GM19395 (cell line): Measurements from ENCODE around the gene SYNGR4.

ENCODE experiments used
- ATAC-seq: cut with Tn5 transposase; IDR thresholded peaks from one replicate; pipeline ENCODE4 v1.9.1; 2021; ENCODE audit warnings: mild to moderate bottlenecking, moderate library complexity; ENCODE audit not compliant: unreplicated experiment

The SYNGR4 gene

DNA sequence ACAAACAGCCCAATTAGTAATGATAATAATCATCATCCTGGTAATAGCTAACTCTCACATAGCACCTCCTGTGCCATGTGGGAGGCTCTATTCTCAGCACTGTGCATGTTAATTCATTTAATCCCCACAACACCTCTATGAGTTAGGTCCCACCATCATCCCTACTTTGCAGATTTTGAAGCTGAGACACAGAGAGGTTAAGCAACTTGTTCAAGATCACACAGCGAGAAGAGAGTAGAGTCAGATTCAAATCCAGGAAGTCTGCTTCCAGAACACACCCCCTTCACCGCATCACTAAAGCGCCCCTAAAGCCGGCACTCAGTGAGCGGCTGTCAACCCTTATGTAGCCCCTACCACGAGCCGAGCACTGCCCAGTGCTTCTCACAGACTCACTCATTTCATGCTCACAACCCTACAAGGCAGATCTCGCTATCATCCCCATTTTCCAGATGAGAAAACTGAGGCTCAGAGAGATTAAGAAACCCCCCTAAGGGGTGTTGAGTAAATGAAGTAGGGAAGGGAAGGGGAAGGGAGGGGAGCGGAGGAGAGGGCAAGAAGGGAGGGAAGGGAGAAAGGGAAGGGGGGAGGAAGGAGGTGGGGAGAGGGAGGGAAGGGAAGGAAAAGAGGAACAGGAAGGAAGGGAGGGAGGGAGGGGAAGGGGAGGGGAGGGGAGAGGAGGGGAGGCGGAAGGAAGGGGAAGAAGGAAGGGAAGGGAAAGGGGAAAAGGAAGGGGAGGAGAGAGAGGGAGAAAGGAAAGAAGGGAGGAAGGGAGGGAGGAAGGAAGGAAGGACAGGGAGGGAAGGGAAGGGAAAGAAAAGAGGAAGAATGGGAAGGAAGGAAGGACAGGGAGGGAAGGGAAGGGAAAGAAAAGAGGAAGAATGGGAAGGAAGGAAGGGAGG is 22.4 kb upstream of the SYNGR4 start:
- no peak for ATAC-seq

DNA sequence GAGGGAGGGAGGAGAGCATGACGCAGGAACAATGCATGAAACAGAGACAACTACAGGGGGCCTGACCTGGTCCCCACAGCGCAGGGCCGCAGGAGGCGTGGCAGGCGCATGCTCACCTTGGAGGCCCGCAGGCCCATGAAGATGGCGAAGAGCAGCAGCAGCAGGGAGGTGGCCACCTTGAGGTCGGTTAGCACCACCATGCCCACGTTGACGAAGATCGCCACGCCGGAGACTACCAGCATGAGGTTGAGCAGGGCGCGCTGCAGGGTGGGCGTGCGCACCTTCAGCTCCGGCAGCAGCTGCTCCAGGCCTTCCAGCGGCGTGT is 21.8 kb upstream of the SYNGR4 start:
- ATAC-seq, result no peak

DNA sequence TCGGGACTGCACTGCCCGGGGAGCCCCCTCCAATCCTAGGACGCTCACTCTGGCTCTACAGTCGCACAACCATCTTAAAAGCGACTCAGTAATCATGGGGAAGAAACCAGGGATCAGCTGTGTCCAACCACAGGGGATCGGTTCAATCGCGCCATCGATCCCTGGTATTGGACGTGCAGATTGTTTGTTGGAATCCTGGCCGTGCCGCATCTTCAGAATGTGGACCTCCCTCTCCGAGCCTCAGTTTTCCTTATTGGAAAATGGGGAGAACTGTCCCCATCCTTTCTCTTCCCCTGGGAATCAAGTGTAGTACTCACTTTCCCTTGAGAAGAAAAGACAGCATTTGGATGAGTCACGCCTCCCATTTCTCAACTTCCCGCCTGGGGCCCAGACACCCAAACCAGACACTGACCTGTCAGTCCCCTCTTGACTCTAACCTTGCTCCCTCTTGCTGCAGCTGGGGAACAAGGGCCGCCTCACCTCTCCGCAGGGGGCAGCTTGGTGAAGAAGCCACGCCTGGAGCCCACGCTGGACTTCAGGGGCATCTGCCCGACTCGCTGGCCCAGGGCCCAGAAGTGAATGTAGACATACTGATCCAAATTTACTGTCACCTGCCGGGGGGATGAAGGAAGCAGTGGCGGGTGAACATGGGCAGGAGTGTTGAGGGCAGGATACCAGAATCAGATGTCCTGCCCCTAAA is 21.2 kb upstream of the SYNGR4 start:
- no peak for ATAC-seq

DNA sequence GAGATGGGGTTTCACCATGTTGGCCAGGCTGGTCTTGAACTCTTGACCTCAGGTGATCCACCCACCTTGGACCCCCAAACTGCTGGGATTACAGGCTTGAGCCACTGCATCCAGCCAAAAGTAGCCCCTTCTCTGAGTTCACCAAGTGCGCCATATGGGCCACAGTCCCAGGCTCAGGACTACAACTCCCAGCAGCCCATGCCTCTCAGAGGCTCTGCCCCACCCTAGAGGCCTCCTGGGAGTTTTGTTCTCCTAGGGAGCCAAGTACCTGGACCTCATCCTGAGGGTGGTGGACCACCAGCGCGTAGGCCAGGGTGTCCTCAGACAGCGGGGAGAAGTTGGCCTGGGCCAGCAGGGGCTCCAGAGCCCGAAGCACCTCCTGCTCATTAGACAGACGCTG is 19.3 kb upstream of the SYNGR4 start:
- ATAC-seq, result no peak

DNA sequence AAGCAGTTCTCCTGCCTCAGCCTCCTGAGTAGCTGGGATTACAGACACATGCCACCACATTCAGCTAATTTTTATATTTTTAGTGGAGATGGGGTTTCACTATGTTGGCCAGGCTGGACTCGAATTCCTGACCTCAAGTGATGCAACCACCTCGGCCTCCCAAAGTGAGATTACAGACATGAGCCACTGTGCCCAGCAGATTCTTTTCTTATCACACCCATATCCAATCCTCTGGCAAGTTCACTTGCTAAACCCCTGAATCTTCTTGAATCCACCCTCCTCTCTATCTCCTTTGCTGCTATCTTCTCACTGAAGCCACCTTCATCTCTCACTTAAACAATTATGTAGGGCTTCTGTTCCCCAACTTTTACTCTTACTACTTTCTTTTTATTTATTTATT is 18.0 kb upstream of the SYNGR4 start:
- no peak for ATAC-seq

DNA sequence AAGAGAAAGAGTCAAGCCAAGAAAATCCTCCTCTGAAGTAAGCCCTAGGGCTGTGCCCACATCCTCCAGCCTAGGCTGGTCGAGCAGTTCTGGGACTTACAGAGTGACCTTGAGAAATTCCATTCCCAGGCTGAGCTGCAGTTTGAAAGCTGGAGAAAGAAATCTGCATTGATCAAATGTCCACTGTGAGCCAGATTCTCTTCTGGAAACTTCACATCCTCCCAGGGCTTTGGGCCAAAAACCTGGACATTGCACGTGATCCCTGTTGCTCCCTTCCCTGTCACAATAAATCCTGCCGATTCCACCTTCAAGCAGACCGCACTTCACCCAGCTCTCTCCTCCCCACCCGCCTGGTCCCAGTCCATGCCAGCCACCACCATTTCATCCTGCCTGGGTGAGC is 16.1 kb upstream of the SYNGR4 start:
- no peak for ATAC-seq

DNA sequence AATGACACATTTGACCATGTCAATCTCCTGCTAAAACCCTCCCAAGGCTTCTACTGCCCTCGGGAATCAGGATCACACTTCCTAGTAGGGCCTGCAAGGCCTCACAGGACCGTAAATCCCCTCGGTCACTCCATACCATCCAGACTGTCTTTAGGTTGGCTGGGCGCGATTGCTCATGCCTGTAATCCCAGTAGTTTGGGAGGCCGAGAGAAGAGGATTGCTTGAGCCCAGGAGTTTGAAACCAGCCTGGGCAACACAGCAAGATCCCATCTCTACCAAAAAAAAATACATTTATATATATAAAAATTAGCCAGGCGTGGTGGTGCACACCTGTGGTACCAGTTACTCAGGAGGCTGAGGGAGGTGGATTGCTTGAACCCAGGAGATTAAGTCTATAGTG is 15.4 kb upstream of the SYNGR4 start:
- ATAC-seq, result no peak

DNA sequence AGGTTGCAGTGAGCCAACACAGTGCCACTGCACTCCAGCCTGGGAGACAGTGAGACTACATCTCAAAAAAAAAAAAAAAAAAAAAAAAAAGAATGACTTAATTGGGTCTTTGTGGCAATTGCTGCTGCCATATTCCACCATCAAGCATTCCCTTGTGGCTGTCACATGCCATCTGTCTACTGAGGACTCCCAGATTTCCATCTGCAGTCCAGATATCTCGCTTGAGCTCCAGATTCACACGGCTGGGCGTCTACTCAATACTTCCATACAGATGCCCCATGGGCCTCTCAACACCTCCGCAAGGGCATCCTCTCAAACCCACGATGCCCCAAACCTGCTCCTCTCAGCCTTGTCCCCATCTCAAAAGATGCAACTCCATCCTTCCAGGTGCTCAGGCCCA is 13.3 kb upstream of the SYNGR4 start:
- ATAC-seq, result no peak

DNA sequence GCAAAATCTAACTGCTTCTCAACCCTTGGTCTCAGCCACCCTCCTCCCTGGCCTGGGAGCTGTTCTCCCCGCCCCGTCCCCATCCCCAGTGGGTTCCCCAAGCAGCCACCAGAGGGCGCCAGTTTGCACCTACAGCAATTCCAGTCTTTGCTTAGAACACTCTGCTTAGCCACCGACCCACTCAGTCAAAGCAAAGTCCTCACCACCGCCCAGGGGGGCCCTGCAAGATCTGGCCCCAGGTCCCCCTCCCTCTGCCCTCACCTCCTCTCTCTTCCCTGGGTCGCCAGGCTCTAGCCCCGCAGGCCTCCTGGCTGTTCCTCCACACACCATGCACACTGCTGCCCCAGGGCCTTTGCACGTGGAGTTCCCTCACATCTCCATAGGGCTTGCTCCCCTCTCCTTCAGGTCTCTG is 12.8 kb upstream of the SYNGR4 start:
- no peak for ATAC-seq

DNA sequence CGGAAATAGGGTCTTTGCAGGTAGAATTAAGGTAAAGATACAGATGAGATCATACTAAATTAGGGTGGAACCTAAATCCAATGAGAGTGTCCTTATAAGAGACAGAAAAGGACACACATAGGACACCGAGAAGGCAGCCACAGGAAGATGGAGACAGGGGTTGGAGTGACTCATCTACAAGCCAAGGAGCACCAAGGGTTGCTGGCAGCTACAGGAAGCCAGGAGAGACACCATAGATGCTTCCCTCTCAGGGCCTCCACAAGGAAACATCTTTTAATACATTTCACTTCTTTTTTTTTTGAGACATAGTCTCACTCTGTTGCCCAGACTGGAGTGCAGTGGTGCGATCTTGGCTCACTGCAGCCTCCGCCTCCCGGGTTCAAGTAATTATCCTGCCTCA is 10.5 kb upstream of the SYNGR4 start:
- no peak for ATAC-seq

DNA sequence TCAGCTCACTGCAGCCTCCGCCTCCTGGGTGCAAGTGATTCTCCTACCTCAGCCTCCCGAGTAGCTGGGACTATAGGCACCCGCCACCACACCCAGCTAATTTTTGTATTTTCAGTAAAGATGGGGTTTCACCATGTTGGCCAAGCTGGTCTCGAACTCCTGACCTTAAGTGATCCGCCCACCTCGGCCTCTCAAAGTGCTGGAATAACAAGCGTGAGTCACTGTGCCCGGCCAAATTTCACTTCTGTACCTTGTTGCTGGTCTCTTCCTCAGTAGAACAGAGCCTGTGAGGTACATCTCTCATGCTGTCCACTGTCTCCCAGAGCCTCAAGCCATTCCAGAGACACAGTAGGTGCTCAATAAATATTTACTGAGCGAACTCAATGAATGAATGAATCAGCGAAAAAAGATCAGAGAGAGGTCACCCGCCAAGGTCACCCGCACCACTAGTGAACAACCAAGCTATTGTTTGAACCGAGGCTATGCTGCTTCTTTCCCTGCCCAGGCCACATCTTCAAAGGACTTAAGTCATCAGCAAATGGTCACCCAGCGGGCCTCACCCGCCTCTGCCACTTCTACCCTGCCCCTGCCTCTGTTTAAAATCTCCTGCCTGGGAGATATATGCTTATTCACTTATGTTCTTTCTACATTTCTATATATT is 9.7 kb upstream of the SYNGR4 start:
- no peak for ATAC-seq

DNA sequence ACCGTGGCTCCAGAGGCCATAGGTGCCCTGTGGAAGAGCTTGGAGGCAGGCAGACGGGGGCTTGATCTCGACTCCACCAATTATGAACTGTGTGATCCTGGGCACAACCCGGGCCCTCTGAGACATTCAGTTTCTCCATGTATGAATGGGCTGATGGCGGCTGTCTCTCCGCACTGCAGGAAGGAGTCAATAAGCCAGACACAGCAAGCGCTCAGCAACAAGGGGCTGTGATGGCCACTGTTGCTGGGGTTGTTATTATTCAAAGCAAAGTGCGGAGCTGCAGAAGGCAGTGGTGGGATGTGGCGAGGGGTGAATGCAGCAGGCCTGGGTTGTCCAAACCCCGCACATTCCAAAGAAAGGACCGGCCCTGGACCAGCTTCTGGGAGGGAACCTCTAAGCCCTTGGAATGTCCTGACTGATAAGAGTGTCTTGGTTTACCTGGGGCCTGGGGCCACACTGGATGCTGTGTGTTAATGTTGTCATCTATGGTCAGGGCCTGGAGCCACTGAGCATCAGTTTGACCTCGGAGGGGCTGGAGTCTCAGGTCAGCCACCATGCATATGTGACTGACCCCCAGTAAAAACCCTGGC is 8.7 kb upstream of the SYNGR4 start:
- no peak for ATAC-seq

DNA sequence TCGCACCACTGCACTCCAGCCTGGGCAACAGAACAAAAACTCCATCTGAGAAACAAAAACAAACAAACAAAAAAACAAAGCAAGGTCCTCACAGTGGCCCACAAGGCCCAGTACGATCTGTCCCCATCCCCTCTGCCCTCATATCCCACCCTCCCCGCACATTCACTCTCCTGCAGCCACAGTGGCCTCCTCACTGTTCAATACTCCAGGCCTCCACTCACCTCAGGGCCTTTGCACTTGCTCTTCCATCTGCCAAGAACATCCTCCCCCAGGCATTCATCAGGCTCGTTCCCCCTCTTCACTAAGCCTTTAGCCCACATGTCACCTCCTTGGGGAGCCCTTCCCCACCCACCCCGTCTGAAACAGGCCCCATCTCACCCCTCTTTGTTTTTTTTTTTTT is 5.0 kb upstream of the SYNGR4 start:
- ATAC-seq, result no peak

DNA sequence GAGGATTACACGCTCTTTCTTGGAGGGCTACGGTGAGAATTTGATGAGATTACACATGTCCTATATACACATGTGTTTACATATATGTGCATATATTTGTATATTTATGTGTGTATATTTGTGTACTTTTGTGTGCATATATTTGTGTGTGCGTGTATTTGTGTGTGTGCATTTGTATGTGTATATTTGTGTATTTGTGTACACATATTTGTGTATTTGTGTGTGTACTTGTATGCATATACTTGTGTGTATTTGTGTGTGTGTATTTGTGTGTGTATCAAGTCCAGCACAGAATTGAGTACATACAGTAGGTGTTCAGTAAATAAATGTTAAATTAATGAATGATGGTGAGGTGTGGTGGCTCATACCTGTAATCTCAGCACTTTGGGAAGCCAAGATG is 2.3 kb upstream of the SYNGR4 start:
- no peak for ATAC-seq

DNA sequence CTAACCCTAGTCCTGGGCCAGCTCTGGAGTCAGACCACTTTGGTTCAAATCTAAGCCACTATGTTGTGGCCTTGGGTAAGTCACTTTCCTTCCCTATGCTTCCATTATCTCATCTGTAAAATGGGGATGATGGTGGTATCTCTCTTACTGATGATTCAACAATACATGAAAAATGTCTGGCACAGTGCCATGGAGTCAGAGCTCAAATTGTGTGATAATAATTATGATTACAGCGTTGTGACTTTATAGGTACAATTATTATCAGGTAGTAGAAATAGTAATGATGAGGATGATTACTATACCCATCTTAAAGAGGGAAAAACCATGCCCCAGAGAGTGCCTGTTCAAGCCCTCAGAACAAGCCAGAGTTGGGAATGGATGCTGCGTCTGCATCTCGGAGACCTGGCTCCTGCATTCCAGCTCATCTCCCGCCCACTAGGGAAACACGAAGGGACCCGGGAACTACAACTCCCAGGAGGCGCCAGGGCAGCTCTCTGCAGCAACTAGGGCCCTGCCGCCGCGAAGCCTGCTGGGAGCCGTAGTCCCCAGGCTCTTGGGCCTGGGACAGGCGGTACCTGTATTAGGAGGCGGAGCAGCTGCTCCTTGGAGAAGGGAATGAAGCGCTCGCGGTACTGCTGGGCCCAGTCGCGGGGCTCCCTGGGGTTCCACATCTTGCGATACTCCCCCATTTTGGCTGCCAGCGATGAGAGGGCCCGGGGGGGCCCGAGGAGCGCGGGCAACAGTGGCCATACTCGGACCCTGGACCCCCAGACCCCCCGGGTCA is 1.3 kb upstream of the SYNGR4 start:
- ATAC-seq, result peak; percentile 43

DNA sequence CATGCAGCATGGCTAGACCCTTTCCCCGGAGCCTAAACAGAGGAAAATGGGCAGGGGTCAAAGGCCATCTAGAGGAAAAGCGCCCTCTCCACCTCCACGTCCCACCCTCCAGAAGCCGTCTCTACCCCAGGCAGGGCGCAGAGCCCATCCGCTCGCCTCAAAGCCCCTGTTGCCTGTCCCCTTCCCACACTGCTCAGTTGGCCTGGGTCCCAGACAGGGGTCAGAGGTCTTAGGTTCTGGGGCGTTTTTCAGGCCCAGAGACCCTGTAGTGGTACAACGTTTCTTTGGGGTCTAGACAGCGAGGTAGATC is 712 bp upstream of the SYNGR4 start:
- peak; percentile 32 for ATAC-seq

DNA sequence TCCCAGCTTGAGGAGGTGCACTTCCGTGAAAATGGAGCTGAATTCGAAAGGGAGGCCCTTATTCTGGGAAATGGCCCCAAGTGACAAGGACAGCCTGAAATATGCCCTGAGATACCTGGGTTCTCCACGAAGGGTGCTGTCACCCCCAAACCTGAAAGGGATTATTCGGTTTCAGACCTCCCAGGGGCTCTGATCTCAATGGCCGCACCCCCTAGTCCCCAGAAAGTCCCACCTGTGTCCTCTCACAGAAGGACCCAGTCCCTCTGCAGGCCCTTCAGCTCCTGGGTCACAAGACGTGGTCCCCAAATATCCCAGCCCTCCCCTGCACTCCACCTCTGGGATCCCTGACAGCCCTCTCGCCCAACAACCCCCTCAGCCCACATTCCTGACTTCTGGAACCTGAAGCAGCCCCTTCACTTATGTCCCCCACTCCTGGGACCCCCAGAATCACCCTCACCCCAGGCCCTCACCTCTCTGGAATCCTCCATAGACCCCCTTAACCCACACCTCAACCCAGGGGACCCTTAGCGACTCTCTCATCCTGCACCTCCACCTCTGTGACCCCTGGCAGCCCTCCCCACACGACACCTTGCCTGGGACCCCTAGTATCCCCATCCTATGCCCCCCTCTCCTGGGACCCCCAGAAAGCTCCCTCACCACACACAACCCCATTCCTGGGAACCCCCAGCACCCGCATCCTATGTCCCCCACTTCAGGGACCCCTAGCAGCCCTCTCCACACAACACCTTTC is 606 bp downstream of the SYNGR4 start:
- ATAC-seq, result no peak

DNA sequence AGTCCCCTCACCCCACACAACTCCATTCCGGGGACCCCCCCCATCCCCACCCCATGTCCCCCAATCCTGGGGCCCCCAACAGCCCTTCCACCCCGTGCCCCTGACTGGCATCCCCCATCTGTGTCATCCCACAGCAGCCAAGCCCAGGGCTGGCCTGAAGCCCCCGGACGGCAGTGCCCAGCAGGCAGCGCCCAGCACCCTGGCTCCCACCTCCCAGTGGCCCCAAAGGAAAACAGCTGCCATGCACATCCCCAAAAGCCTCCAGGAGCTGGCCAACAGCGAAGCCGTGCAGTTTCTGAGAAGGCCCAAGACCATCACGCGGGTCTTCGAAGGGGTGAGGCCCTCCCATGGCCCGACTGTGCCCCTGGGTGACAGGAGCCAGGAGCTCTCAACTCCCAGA is 1.4 kb downstream of the SYNGR4 start:
- no peak for ATAC-seq

DNA sequence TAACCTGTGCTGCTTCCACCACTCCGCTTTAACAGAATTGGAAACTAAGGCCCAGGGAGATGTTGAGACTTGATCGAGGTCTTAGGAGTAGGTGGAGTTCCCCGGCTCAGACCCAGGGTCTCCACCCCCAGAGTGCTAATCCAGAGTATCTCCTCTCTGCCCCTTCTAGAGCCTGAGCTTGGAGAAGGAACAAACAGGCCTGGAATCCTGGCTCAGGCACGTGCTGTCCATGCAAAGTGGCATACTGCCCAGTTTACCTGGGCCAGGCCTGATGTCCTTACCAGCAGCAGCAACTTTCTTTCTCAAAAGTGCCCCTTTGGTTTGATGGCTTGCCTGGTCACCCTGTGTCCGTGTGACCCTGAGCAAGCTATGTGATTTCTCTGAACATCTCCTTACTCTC is 3.7 kb downstream of the SYNGR4 start:
- no peak for ATAC-seq

DNA sequence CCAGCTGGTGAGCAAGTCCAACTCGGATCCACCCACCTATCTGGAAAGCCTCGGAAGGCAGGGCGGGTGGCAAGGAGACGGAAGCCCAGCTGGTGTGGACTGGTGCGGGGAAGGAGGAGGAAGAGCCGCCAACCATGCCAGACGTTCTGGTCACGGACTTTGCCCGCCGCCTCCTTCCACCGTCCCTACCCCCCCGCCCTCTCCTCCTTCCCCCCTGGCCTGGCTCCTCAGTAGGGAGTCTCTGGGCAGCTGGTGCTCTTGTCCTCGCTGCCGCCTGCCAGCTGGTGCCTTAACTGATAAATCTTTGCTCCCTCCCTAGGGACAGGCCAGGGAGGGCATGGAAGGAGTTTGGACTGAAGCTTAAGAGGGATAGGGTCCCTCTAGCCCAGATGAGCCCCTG is 4.8 kb downstream of the SYNGR4 start:
- no peak for ATAC-seq
